HG03521 (cell line): Measurements from ENCODE around the gene TMEM164.

Experiments used
- ATAC-seq: cut with Tn5 transposase; IDR thresholded peaks from one replicate; pipeline ENCODE4 v1.9.1; 2021; ENCODE audit warnings: mild to moderate bottlenecking, moderate library complexity; ENCODE audit not compliant: unreplicated experiment

Gene TMEM164

DNA sequence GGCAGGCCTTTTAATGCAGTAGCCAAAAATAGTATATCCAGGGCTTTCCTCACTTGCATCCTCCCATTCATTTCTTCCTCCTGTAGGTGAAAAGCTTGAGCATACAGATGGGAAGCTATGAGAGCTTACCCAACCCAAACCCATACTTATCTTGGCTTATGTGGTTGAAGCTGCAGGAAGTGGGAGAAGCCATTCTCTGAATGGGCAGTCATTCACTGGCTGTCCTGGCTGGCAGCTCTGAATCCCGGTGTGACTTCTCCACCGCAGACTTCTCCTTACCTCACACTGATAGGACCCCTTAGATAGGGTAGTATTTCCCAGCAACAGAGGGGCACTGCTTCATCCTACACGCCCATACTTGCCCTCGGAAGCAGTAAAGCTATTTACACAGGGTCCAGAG, 189.6 kb downstream of the TMEM164 start:
- no peak for ATAC-seq

DNA sequence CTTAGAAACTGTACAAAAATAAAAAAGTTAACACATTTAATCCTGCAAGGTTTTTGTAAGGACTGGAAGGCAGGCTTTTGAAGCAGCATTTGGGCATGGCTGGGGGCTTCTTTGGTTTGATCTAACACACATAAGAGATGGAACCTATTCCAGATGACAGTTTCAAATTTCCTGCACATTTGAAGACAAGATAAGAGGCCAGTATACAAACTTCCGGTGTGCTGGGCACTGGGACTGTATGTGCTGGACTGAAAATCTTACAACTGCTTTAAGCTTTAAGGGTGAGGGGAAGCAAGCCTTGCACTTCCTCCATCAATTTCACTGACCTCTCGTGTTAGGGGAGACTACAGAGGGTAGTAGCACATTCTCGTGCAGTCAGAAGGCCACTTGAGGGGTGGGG, 192.1 kb downstream of the TMEM164 start:
- no peak for ATAC-seq

DNA sequence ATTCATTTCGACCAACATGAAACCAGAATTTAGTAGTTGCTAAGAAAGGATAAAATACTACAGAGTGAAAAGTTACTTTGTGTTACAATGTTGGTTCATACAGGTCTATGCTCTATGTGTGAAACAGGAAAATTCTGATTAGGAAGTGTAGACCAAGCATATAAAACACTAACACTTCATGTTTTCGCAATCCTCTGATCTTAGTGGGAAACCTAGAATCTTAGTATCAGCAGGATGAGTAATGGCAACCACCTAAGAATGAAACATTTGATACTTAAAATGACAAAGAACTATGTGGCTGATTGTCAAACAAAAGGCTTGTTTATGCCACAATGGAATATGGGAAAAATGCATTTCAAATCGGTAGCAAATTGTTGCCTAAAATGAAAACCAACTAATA, 198.9 kb downstream of the TMEM164 start:
- no peak for ATAC-seq

DNA sequence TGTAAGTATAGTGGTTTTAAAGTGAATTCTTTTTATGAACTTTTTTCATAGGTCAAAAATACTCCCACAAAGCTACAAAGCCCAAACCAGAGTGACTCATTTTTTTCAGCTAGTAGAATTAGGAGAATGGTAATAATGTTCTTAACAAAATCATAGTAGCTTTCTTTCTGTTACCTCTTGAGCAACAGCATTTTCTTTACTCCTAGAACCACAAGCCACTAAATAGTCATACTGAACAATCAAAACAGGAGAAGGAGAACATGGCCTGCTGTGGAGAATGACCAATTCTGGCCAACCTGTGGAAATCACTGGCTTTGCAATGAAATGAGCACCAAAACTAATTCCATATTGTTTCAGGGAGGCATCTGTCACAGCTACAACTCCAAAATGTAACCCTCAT, 202.1 kb downstream of the TMEM164 start:
- ATAC-seq: no peak

DNA sequence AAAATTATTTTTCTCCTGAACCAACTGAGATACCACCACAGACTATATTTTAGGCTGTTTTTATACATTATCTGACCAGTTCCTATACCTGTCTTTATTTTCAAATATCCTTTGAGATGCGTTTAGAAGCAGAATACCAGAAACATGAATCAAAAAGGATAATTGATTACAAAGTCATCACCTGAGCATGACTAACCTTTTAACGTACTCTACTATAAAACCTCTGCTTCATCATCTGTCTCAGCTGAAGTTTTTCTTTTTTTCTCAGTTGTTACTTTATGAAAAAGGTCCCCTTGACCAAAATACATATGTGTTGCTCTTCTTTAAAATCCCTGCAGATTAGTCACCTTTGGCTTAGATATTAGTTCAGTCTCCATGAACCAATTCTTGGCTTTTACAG, 205.2 kb downstream of the TMEM164 start:
- ATAC-seq: no peak

DNA sequence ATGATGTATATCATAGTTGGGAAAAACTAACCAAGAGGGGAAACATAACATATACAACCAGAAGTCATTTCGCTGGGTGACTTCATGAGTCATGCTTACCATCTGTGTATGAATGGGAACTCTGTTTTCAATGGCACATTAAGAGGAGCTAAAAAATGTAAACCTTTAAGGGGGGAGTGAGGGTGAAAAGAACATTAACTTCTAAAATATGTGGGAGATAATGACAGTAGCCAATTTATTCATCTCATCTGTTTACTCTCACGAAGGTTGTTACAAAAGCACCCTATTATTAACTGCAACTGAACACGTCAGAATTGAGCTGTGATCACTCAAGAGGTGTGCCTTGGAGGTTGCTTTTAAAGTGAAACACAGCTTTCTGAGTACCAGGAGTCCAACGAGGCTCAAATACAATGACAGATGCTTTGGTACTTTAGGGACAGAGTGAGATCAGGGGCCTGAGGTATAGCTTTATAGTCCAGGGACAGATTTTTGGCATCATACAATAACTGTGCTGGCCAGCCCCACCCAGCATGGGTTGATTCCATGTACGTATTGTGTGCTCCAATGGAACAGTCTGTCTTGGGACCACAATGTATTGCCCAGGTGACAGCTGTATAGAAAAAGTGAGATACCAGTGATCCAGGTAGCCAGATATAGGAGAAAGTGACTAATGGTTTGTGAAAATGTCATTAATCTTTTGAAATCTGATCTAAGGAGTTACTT, 207.7 kb downstream of the TMEM164 start:
- ATAC-seq: no peak

DNA sequence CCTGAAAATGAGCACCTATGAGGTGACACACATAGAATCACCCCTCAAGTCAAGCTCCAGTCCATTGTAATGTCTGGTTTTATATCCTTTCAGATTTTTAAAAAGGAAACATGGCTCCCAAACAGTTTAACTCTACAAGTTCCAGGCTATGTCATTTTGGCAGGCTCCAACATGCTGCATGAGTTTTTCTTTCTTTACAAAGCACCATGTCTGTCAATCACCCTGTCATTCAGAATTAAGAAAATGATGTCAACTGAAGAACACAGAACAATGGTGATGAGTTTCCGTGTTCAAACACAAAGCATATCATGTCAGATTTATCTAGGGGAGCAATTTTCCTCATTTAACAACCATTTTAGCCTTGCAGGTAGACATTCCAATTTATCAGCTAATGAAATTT, 208.4 kb downstream of the TMEM164 start:
- no peak for ATAC-seq

DNA sequence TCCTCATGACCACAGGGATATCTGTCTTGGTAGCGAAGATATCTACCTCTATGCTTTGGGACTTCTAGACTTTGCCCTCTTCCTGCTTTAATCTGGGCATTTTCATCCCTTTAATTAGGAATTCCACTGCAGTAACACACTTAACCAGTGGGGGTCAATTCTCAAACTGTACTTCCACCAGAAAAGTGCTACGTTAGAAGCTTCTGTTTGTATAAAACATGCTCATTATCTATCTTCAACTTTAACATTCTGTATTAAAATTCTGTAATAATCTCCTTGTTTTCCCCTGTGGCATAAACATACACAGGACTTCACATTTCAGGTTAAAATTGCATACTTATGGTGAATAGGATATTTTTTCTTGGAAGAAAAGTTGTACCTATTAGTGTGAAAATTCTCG, 209.4 kb downstream of the TMEM164 start:
- ATAC-seq: no peak

DNA sequence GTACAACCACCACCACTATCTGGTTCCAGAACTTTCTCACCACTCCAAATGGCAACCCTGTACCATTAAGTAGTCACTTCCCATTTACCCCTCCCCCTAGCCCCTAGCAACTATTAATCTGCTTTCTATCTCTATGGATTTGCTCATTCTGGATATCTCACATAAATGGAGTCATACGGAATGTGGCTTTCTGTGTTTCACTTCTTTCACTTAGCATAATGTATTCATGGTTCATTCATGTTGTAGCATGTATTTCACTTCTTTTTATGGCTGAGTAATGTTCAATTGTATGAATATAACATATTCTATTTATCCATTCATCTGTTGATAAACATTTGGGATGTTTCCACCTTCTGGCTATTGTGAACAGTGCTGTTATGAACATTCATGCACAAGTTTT, 210.3 kb downstream of the TMEM164 start:
- no peak for ATAC-seq

DNA sequence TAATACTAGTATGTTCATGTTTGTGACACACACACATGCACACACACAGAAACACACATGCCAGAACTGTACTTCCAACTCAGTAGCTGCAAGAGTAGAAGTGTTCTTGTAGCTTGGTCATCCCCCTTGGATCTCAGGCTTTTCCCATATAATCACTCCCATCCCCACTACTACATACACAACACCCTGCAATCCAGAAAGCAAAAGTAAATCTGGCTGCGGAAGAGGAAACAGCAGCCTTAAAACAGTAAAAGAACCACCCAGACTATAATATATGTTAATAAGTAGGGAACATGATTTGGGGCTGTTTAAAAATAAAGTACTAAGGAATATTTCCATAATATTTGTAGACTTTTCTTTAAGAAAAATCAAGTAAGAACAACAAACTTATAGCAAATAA, 211.8 kb downstream of the TMEM164 start:
- no peak for ATAC-seq

DNA sequence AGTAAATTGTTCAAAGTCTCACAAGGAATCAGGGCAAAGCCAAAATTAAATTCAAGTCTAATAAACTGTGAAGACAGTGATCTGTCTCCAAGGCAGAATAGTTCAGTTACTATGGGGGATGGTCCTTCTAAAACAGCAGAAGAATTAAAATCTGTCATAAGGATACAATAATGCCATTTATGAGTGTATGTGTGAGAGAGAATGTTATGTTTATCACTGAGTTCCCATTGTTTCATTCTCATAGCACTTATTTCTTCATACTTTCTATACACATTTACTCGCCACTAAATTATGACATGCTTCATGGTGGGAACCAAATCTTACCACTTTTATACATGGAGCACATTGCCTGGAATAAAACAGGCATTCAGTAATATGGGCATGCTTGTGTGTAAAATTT, 212.5 kb downstream of the TMEM164 start:
- no peak for ATAC-seq

DNA sequence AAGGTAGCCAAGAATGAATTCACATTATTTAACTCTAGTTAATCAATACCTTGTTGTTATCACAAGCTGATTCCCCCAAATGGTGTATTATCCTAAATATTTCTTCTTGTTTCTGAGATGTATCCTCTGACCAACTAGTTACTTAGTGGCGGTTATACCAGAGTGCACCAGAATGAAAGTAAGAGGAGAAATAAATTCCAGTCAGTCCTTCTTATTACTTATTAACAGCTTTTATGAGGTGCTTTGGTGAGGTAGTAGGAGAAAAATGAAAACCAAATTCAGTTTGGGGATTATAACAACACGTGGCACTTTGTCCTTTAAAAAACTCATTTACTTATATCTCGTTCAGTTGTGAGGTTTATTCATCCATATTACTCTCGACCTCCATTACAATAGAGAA, 213.1 kb downstream of the TMEM164 start:
- ATAC-seq: no peak

DNA sequence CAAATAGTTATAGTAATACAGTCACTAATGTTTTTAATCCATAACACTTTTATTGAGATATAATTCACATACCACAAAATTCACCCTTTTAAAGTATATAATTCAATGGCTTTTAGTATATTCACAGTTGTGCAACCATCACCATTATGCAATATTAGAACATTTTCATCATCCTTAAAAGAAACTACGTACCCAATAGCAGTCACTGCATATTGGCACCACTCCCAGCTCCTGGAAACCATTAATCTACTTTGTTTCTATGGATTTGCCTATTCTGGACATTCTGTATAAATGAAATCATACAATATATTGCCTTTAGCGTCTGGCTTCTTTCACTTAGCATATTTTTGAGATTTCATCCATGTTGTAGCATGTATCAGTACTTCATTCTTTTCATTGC, 215.7 kb downstream of the TMEM164 start:
- no peak for ATAC-seq

DNA sequence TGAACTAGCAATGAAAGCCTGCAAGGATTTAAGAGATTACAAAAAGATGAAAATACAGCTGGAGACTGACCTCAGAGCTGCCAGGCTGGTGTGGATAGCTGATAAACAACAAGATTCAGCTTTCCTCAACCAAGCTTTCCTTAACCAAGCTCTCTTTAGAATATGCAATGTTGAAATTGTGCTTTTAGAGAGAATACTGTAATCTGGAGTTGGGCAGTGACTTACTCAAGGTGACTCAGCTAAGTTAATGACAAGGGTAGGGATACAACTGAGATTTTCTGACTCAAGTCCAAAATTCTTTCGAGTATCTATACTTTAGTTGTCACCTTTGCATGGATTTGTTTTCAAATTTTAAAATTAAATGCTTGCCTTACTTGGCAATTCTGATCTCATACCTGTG, 217.0 kb downstream of the TMEM164 start:
- ATAC-seq: no peak

DNA sequence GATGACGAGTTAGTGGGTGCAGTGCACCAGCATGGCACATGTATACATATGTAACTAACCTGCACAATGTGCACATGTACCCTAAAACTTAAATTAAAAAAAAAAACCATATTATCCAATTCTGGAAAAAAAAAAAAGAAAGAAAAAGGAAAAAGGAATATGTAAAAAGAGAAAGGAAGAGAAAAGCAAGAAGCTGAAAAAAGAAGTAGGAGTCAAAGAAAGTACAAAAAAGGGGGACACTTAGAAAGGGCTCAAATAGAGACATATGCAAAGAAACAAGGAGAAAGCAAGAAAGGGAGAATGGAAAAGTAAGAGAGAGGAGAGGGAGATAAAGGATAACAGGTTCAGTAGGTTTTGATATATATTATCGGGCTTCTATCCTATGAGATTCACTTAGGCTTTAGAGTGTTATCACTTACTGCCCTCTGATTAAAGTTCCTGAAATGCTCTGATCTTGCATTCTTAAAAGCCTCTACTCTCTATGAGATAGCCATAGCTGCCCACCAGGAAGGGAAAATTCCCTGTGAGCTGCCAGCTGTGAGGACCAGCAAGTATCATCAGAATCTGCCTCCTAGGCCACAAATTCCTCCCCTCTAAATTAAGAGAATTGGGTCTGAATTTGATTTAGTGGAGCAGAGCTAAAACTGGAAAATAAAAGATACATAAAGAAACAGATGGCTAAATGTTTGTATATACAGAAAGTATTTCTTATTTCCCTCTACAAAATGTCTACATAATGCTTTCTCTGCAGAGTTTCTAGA, 219.8 kb downstream of the TMEM164 start:
- no peak for ATAC-seq

DNA sequence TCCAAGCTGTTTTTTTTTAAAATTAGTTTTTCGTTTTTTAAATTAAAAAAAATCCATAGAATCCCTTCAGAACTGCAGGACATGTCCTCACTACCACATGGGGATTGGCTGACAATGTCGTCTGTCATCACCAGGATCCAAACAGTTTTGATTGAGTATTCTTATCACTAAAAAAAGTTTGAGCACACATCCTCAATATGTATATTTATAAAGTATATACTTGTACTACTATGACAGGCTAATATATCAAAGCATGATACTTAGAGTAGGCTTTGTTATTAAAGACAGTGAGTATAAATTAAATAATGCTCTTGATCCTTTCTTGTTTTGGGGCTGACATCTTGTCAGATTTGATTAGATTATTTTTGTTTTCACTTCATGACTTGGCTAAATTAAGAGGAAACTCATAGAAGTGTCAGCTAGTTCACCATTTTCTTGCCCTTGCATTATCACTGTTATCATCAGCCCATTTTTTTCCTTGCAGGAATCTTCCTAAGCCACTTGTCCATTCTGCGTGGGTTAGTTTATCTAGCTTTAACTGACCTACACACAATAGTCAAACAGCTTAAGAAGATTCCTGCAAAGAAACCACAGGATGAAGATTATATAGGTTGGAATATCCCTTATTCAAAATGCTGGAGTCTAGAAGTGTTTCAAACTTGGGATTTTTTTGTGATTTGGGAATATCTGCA, 222.2 kb downstream of the TMEM164 start:
- ATAC-seq: no peak

DNA sequence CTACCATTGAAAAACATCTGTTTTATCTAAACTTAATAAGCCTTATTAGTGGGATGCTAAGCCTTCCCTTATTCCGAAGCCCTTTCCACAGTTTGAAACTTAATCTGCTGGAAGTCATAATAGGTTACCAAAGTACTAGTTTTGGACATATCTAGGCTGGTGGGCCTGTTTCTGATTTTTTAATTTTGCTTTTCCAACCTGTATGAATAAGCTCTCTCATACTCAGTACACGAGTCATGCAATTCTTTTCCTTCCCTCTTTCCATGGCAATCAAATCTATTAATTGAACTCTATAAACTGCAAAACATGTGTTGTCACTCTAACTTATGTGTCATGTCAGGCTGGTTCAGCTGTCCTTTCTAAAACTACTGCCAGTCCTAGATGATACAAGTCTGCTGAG, 224.0 kb downstream of the TMEM164 start:
- ATAC-seq: no peak
